HTERT RPE-1 (cell line): ENCODE results near the gene RPL10A.

Source experiments
- in situ Hi-C: fragments of 300-500 bp; cut with MboI; formaldehyde crosslinking; loops from 4 replicates; pipeline ENCODE4 v1.14.3; 2020; ENCODE audit warnings: low sequenced_read_pairs

The RPL10A gene

DNA sequence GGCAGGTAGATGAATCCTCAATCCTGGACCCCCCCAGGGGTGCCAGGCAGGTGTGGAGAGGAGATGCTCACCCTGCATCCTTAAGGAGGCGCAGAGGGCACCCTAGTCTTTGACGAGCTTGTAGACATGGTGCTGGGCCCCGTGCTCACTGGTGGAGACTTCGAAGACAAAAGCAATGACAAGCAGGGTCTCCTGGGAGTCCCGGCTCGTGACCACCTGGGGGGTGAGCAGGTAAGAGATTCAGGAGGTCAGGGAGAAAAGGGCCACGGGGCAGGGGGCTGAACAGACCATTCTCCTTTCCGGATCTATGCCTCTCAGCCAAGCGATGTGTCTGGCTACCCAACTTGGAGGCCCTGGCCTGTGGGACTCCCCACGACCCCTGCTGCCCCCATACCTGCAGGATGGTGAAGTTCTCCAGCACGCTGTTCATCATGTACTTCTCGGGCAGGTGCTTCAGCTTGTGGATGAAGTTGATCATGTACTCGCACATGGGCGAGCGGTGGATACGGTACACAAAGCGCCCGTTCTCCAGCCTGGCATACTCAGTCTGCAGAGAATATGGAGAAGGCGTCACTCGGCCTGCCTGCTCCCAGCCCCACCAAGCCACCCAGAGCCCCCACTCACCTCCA, 6.9 kb downstream of the RPL10A start:
- in situ Hi-C loops = no loop called here

DNA sequence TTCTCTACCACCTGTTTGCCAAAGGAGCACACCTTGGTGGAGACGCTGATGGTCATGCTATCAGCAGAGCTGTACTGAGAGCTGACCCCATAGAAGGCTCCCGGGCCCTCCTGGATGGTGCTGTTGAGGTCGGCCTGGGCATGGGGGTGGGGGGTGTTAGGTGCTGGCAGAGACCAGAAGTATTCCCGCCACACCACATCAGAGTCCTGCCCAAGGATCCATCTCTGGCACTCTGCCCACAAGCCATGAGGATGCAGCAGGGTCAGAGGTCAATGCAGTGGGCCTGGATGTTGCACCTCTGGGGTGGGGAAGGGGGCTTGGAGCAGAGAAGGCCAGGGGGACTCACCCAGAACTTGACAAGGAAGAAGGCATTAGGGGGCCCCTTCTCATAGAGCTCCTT, 7.4 kb downstream of the RPL10A start:
- in situ Hi-C loops = no loop called here

DNA sequence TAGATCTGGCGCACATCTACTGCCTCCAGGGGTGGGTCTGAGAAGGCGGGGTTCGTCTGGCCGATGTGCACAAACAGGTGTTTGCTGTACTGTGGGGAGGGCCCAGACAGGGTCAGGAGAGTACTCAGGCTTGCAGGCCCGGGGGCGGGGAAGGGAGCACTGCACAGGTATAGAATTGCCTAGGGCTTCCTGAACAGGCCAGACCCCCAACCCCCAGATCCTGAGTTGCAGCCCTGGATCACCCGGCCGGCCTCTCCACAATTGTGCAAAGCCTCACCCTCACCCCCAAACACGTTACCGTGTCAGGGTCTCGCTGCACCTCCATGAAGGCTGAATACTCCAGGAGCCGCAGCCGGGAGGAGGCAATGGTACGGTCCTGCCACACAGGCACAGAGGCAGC, 7.8 kb downstream of the RPL10A start:
- in situ Hi-C loops = no loop called here

DNA sequence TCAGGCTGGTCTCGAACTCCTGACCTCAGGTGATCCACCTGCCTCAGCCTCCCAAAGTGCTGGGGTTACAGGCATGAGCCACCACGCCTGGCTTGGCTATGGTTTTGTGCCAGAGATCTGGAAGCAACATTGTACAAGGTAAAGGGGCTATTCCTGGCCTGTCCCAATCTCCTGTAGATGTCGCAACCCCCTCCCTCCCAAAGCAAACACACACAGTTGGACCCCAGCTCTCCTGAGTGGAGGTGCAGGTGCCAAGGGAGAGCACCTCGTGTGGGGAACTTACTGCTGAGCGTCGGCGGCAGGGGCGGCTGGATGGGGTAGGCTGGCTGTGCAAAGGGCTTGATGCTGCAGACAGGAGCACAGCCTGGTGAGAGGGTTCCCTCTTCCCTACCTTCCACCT, 8.8 kb downstream of the RPL10A start:
- in situ Hi-C loops = no loop called here

DNA sequence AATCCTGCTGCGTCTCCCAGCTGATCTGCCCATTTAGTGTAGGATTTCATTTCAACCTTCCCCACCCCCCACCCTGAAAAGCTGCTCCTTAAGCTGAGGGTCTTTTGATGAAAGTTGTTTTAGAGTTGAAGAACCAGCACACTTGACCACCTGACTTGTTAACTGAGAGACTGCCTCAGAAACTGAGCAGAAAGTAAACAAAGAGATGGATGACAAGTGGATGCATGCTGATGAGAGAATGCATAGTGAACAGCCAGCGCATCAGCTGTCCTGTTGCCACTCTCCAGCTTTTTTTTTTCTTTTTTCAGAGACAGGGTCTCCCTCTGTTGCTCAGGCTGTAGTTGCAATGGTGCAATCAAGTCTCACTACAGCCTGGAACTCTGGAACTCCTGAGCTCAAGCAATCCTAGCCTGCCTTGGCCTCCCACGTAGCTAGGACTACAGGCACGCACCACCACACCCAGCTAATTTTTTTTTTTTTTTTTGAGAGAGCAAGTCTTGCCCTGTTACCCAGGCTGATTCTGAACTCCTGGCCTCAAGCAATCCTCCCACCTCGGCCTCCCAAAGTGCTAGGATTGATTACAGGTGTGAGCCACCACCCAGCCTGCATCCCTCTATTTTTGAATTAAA, 9.5 kb downstream of the RPL10A start:
- in situ Hi-C loops = no loop called here

DNA sequence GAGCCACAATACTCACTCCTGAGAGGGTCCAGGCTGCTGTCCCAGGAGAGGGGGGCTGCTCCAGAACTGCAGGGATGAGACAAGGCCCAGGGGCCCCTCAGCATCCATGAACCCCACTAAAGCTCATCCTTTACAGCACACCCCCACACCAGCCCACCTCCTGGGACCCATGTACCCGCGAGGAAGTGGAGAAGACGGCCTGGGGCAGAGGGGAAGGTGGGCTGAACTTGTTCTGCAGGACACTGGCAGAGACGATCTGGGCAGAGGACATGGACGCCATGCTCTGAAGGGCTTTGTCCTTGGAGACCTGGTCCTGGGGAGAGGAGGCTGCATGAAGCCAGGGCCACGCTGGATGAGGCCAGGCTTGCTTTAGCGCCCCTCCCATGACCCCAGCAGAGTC, 10.1 kb downstream of the RPL10A start:
- in situ Hi-C loops = no loop called here

DNA sequence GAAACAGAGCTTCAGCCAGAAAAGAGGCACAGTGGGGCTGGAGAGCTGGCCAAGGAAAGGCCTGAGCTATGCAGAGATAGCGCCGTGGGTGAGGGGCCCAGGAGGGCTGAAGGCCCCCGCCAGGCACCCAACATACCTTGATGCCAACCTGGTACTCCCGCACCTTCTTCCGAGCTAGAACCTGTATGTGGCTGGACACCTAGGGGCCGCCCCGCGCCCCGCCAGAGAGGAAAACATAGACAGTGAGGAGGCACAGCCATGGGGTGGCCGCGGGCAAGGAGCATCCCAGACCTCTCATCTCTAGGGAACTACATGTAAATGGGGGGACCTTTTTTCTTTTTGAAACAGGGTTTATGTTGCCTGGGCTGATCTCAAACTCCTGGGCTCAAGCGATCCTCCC, 12.0 kb downstream of the RPL10A start:
- in situ Hi-C loops = no loop called here

DNA sequence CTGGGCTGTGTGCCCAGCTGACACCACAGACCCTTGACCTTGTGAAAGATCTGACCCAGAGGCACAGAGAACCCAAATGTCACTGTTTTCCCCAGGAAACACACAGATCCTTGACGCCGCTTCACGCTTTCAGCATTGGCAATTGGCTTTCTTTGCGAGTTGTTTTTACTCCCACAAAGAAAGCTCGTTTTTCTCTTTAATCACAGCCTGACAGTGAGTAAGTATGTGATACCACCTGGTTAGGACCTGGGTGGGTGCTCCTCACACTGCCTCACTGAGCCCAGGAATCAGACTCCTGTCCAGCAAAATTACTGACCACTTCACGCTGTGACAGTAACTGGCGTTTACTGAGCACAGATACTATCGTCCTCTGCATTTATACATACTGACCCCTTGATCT, 13.0 kb downstream of the RPL10A start:
- in situ Hi-C loops = no loop called here

DNA sequence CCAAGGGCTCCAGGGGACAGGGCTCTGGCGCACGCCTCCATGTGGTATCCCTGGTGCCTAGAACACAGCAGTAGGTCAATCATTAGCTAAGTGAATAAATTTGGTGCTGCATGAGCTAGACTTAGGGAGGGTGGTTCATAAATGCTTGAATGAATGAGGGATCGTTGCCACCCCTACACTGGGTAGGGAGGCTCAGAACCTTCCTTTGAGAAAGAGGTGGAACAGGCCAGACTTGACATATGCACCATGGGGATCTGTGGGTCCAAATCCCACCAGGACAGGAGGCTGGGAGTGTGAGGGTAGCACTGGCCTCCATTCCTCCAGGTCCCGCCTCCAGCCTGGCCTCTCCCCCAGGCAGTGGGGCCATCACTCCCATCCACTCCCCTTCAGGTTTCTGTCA, 14.9 kb downstream of the RPL10A start:
- in situ Hi-C loops = no loop called here

DNA sequence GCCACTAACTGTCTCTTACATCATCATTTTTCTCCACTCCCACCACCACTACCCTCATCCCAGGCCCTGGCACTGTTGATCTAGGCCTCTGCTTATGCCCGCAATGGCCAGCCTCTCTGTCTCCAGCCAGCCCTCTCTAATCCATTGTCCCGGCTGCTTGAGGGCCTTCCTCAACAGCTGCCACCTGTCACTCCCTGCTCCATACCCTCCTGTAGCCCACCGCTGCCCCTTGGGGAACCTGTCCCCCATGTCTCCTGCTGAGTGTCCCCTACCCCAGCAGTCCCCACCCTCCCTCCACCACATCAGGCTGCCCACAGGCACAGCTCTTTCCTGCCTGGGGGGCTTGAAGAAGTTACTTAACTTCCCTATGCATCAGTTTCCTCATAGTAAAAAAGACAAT, 15.3 kb downstream of the RPL10A start:
- in situ Hi-C loops = no loop called here

DNA sequence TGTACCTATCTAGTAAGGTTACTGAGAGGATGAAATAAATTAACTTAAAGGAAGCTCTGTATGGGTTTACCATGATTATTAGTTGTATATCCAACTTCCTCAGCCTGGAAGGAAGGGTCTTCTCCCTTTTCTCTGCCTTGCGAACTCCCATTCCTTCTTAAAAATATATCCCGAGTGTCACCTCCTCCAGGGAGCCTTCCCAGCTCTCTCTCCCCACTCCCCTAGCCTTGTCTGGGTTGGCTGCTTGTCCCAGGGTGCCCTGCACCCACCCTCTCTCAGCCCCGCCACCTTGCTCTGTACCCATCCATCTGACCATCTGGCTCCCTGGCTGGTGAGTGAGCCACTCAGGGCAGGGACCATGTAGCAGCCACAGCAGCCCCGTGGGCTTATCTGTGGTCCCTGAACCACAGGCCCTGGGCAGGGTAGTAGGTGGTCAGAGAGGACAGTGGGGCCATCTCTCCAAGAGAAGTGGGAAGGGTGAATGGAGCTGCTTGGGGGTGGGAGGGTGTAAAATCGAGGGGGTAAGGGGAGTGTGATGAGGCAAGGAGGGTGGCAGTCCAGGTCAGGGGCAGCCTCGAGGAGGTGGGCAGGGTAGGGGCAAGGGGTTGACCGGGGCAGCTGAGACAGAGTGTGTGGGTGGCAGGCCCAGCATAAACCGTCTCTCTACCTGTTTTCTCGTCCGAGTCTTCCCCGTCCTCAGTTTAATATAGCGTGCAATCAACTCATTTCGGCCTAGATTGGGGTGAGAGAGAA, 15.9 kb downstream of the RPL10A start:
- in situ Hi-C loops = no loop called here

DNA sequence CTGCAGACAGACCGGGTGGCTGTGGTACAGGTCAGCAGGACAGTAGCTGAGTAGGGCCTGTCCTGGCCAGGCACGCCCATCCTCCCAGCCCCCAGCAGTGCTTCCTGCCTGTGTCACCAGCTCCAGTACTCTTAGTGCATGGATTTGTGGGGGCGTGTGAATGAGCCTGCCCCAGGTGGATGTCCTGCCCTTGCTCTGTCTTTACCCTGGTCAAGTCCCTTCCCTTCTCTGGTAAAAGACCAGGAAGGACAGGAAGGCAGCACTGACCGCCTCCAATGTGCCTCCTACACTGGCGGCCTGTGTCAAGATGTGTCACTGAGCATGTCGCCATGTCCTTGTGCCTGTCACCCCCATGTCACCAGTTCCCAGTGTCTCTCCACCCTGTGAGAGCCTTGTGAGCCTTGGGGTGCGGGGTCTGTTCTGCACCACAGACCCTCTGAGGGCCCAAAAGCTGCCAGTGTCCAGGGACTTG, 16.8 kb downstream of the RPL10A start:
- in situ Hi-C loops = no loop called here

DNA sequence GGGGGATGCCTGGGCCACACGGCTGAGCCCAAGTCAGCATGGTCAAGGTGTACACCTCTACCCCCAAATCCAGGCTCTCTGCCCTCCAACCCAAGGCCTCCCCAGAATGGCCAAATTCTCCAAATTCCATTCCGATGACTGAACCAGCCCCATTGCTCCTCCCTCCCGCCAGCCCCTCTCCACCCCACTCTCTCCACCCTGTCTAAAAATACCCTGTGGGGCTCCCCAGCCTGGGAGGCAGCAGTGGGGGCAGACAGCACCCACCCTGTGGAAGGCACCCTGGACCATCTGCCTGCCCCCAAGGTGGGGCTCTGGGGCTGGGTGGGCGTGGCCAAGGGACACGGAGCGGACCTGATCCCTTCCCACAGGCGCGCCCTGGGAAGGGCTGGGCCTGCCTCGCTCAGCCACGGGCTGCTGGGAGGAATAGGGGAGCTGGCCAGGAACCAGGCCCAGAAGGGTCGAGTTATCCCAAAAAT, 17.2 kb downstream of the RPL10A start:
- in situ Hi-C loops = no loop called here

DNA sequence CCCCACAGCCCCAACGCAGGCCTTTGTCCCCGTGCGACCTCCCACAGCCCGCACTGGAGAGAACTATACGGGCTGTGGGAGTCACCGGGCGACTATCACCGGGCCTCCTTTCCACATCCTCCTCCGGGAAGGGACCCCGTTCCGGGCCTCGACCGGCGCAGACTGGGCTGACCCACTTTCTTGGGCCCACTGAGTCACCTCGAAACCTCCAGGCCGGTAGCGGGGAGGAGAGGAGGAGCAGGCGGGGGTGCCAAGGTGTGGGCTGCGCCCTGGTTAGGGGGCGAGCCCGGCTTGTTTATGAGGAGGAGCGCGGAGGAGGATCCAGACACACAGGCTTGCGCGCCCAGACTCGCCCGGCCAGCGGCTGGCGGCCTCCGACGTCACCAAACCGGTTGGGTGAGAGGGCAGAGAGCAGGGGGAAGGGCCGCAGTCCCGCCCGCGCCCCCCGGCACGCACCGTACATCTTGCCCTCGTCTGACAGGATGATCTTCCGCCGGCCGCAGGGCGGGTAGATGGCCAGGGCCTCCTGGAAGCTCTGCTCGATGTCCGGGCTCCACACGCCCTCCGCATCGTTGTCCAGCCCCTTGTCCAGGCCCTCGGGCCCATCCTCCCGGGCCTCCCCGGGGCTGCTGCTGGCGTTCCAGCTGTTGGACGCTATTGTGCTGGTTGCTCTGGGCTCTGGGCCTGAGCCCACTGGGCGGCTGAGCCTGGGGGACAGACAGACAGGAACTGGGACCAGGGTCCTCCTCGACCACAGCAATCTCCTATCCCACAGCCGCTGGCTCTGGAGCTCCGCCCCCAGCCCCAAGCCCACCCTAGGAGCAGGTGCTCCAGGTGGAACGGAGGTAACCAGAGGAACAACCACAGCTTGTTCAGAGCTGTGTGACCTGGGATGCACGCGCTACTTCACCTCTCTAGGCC, 18.1 kb downstream of the RPL10A start:
- in situ Hi-C loops = no loop called here

DNA sequence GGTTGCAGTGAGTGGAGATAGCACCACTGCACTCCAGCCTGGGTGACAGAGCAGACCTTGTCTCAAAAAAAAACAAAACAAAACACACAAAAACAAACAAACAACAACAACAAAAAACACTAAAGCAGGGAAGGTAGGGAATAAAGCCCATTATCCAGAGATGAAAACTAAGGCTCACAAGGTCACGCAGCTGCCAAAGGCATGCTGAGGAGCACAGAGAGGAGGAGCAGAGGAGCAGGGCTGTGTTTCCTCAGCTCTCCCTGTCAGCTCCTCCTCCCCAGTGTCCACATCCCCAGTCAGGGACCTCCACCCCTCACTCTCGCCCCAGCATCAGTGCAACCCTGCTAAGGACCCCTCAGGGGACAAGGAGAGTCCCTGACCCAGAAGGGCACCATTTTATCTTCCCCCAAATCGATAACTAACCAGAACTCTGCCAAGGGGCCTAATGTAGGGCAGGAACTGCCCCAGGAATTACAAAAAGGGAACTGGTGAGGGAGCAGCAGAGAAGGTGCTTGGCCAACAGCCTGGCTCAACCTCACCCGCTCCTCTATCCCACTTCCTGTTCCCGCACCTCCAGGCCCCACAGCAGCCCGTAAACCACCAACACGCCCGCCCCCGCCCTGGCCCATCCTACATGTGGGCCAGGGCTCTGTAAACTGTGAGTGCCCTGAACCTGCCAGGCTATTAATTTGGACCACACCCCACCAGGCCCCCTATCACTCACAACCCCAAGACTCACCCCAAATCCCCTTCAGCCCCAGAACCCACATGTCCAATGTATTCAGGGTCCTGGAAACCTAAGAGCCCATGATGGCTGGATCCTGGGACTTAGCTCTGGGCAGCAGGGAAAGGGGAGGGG, 19.7 kb downstream of the RPL10A start:
- in situ Hi-C loops = no loop called here

DNA sequence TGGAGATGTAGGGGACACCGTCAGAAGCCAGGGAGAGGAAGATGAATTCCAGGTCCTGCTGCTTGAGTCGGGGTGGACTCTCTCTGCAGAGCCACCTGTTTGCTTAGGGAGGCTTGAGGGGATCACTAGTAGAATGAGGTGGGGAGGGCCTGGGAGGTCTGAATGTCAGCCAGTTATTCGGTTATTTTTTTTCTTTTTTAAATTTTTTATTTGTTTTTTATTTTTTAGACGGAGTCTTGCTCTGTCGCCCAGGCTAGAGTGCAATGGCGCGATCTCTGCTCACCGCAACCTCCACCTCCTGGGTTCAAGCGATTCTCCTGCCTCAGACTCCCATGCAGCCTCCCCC, 20.3 kb downstream of the RPL10A start:
- in situ Hi-C loops = no loop called here

DNA sequence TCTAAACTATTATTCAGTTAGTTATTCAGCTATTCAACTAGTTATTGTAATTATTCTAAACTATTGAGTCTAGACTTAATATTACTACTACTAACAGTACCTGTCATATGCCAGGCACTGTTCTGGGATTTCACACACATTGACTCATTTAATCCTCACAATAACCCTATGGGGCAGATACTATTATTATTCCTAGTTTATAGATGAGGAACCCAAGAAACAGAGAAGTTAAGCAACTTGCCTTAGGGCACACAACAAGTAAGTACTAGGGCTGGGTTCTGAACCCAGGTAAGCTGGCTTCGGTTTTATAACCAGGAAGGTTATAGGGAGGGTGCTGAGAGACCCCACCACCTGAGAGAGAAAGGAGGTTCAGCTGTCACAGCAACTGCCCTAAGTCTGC, 20.9 kb downstream of the RPL10A start:
- in situ Hi-C loops = no loop called here

DNA sequence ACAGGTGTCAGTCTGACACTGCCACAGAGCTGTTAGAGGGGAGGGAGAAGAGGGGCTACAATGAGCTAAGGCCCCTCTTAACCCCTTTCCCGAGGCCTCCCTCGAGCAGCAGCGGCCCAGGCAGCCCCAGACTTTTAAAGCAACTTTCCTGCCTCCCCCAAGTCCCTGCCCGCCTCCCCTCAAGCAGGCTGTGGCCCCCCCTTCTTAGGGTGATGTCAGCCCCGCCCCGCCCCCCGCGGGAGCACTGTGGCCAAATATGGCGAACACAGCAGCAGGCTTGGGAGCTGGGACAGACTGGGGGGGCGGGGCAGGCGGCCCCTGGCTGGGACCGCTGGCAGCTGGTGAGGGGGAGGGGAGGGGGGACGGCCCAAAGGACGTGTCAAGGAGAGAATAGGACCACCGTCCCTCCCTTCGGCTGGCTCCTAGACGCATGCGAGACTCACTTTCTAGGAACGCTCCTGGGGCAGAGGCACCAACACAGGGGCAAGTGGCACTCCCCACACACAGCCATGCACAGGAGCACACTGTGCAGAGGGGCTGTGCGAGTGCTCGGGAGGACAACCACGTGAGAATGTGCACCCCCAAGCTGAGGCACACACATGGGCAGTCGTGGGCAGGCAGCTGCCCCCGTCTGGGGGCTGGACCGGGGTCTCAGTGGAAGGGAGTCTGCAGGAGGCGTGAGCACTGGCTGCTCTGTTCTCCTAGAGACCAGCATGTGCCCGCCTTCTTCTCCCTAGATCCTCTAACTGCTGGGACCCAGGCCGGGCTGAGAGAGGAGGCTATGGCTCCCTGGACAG, 22.0 kb downstream of the RPL10A start:
- in situ Hi-C loops = no loop called here

DNA sequence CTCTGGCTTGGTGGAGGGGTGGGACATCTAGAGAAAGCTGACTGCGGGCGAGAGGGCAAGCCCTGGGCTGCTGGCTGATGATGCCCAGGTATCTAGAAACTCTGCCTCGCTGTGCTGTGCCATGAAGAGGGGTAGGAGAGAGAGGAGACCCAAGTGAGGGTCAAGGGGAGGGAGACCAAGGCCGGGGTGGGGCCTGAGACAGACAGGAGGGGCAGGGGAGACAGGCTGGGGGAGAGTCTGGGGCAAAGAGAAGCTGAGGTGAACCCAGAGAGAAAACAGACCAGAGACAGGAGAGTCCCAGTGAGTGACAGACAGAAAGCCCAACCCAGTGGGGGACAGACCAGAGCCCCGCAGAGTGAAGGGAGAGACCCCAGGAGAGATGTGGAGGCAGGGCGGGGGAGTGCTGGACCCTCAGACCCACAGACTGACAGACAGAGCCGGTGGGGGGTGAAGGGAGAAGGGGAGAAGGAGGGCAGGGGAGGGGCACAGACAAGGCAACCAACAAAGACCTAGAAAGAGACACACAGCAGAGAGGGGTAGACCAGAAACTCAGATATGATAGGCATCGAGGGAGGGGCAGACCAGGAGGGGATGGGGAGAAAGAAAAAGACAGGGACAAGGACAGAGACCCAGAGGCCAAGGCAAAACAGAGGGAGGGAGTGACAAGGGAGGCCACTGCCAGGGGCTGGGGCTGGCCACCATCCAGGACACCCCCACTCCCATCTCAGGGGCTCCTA, 22.8 kb downstream of the RPL10A start:
- in situ Hi-C loops = no loop called here
